Smooth muscle cell (in vitro differentiated cells): ENCODE data around the gene FRMD4A. TPM values are rescaled to one million over a fixed set of nuclear protein-coding genes. Genes with fewer than 3 reads are reported as not detected.

Experiments used
- DNase-seq: peaks from one replicate; lab custom pipeline; 2025; ENCODE audit not compliant: unreplicated experiment; lab: John Stamatoyannopoulos, UW
- H2AFZ ChIP-seq: fragments of 200-600 bp; sonication (generic); 2 replicates; pipeline ENCODE4 v1.6.0; 2016; ENCODE audit warnings: antibody characterized with exemption, low read depth, mild to moderate bottlenecking
- H3F3A ChIP-seq: fragments of 200-600 bp; sonication (generic); 2 replicates; pipeline ENCODE4 v1.6.0; 2017; ENCODE audit warnings: antibody characterized with exemption, low read depth
- H3K27ac ChIP-seq: fragments of 200-600 bp; sonication (generic); 2 replicates; pipeline ENCODE4 v1.5.1; 2016; ENCODE audit warnings: low read depth, mild to moderate bottlenecking
- H3K27me3 ChIP-seq: fragments of 200-600 bp; sonication (generic); 2 replicates; pipeline ENCODE4 v1.6.1; 2016; ENCODE audit warnings: low read depth, mild to moderate bottlenecking
- H3K36me3 ChIP-seq: fragments of 200-600 bp; sonication (generic); 2 replicates; pipeline ENCODE4 v1.5.1; 2016; ENCODE audit warnings: low read depth
- H3K4me1 ChIP-seq: fragments of 200-600 bp; sonication (generic); 2 replicates; pipeline ENCODE4 v1.5.1; 2016; ENCODE audit warnings: low read depth
- H3K4me2 ChIP-seq: fragments of 200-600 bp; sonication (generic); 2 replicates; pipeline ENCODE4 v1.6.0; 2016; ENCODE audit warnings: mild to moderate bottlenecking
- H3K4me3 ChIP-seq: fragments of 200-600 bp; sonication (generic); 2 replicates; pipeline ENCODE4 v1.5.1; 2016; ENCODE audit warnings: mild to moderate bottlenecking
- H3K79me2 ChIP-seq: fragments of 200-600 bp; sonication (generic); 2 replicates; pipeline ENCODE4 v1.6.0; 2016; ENCODE audit warnings: low read depth, mild to moderate bottlenecking
- H3K9ac ChIP-seq: fragments of 200-600 bp; sonication (generic); 2 replicates; pipeline ENCODE4 v1.6.0; 2016; ENCODE audit warnings: low read depth
- H3K9me3 ChIP-seq: fragments of 200-600 bp; sonication (generic); replicated peaks from 2 replicates; pipeline ENCODE4 v1.5.1; 2016; ENCODE audit warnings: low read depth
- H4K20me1 ChIP-seq: fragments of 200-600 bp; sonication (generic); 2 replicates; pipeline ENCODE4 v1.6.0; 2016; ENCODE audit warnings: low read depth
- WGBS: methylation state at CpG from one replicate; pipeline ENCODE4 v1.1.7; 2016; ENCODE audit warnings: low lambda C conversion rate; 5-methylcytosine and 5-hydroxymethylcytosine counted together
- polyA plus RNA-seq: library from polyadenylated mRNA; unstranded; fragments of >200 nt; fragmentation: Nextera tagmentation; extraction: Ambion mirVana; gene quantifications from 2 replicates; pipeline ENCODE4 v1.2.1, GENCODE V29; 2016
- total RNA-seq: library from RNA; depleted of rRNA; stranded (reverse); fragments of >200 nt; gene quantifications from 2 replicates; pipeline ENCODE4 v1.2.3, GENCODE V29; 2014
- TF ChIP-seq, protein P1 (sequence below): fragments of 200-600 bp; sonication (generic); IDR thresholded peaks from 2 replicates; pipeline ENCODE4 v1.5.1; 2017; ENCODE audit warnings: borderline replicate concordance, mild to moderate bottlenecking, antibody characterized with exemption; ENCODE audit not compliant: insufficient read depth, poor library complexity, severe bottlenecking

Gene FRMD4A
- total and polyA plus RNA-seq, 2 experiments from 2014 or later, result 3.0 to 5.4 TPM

DNA sequence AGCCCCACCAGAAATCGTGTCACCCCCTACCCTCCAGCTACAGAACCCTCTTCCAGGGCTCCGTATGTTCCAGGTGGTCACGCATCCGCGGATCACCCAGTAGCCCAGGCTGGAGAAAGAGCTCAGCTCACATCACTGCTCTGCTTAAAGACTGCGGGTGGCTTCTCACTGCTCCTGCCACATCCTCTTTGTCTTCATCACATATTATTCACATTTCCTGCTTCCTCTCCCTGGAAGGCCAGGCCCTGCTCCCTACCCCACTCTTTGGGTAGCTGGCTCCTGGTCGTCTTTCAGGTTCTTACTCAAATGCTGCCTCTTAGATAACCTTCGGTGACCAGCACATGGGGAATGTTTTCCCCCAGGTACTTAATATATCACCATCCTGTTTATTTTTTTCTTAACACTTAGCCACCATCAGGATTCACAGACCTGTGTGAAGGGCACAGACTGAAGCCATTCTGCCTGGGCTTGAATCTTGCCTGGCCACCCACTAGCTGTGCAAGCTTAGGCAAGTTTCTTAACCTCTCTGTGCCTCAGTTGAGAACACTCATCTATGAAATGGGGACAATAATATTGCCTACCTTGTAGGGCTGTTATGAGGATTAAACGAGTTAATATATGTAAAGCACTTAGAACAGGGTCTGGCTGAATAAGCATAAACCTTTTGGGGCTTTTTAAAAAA, 436.2 kb downstream of the FRMD4A start:
- no peak for DNase-seq
- H3K27ac ChIP-seq, result no peak overlapping the region
- H3K4me3 ChIP-seq, result no peak overlapping the region
- no peak overlapping the region for H2AFZ ChIP-seq
- no peaks in the 10 kb centered on the region for H4K20me1 ChIP-seq
- peaks cover 76% of the 10 kb centered on the region for H3K27me3 ChIP-seq
- TF ChIP-seq, protein P1, sequence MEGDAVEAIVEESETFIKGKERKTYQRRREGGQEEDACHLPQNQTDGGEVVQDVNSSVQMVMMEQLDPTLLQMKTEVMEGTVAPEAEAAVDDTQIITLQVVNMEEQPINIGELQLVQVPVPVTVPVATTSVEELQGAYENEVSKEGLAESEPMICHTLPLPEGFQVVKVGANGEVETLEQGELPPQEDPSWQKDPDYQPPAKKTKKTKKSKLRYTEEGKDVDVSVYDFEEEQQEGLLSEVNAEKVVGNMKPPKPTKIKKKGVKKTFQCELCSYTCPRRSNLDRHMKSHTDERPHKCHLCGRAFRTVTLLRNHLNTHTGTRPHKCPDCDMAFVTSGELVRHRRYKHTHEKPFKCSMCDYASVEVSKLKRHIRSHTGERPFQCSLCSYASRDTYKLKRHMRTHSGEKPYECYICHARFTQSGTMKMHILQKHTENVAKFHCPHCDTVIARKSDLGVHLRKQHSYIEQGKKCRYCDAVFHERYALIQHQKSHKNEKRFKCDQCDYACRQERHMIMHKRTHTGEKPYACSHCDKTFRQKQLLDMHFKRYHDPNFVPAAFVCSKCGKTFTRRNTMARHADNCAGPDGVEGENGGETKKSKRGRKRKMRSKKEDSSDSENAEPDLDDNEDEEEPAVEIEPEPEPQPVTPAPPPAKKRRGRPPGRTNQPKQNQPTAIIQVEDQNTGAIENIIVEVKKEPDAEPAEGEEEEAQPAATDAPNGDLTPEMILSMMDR, result no peak
- H3K36me3 ChIP-seq, result no peaks in the 10 kb centered on the region
- no peaks in the 10 kb centered on the region for H3K79me2 ChIP-seq
- no peaks in the 10 kb centered on the region for H3K9me3 ChIP-seq
- no peak overlapping the region for H3K4me2 ChIP-seq
- no peak overlapping the region for H3K9ac ChIP-seq
- H3F3A ChIP-seq, result no peaks in the 10 kb centered on the region
- 39% methylated on average over 9 of the region's 9 CpGs for WGBS
- peaks cover 2% of the 10 kb centered on the region for H3K4me1 ChIP-seq

DNA sequence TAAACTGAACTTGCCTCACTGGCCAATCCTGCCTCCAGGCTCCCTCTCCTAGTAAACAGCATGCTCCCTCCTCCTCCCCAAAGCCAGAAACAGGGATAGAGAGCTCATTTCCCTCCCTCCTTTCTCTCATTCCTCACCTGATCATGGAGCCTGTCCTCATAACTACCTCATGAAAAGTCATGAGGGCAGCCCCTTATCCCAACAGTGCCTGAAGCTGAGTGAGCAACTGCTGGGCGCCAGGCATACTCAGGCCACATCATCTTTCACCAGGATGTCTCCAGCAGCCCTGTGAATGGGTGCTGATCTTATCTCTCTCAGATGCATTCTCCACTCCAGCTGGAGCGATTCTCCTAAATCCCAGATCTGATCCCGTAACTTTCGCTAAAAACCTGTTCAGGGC, 436.8 kb downstream of the FRMD4A start:
- no peak for DNase-seq
- Histone ChIP-seq H3F3A (no peaks in the 10 kb centered on the region), H3K27me3 (peaks cover 76% of the 10 kb centered on the region), H2AFZ (no peak overlapping the region), H3K79me2 (no peaks in the 10 kb centered on the region), H3K9ac (no peak overlapping the region), H4K20me1 (no peaks in the 10 kb centered on the region), H3K4me3 (no peak overlapping the region), H3K4me1 (peaks cover 6% of the 10 kb centered on the region), H3K9me3 (no peaks in the 10 kb centered on the region), H3K27ac (no peak overlapping the region), H3K4me2 (no peak overlapping the region), H3K36me3 (no peaks in the 10 kb centered on the region)
- 30% methylated on average over 4 of the region's 4 CpGs for WGBS
- TF ChIP-seq, protein P1, result no peak

DNA sequence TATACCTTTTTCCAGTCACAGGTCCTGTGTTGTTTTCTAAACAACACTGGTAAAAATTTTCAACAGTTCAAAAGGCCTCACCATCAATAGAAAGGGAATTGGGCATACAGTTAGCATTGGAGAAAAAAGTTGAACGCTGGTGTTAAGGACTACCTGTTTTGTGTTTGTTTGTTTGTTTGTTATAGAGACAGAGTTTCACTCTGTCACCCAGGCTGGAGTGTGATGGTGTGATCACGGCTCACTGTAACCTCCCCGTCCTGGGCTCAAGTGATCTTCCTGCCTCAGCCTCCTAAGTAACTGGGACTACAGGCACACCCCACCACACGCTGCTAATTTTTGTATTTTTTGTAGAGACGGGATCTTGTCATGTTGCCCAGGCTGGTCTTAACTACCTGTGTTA, 437.9 kb downstream of the FRMD4A start:
- Histone ChIP-seq H3K36me3 (no peaks in the 10 kb centered on the region), H4K20me1 (peaks cover 4% of the 10 kb centered on the region), H3K27me3 (peaks cover 79% of the 10 kb centered on the region), H3K4me2 (no peak overlapping the region), H3K79me2 (no peaks in the 10 kb centered on the region), H2AFZ (no peak overlapping the region), H3K4me3 (no peak overlapping the region), H3K27ac (no peak overlapping the region), H3K4me1 (peaks cover 6% of the 10 kb centered on the region), H3K9ac (no peak overlapping the region), H3K9me3 (no peaks in the 10 kb centered on the region), H3F3A (no peaks in the 10 kb centered on the region)
- DNase-seq, result no peak
- 89% methylated on average over 5 of the region's 5 CpGs for WGBS
- TF ChIP-seq, protein P1, result no peak

DNA sequence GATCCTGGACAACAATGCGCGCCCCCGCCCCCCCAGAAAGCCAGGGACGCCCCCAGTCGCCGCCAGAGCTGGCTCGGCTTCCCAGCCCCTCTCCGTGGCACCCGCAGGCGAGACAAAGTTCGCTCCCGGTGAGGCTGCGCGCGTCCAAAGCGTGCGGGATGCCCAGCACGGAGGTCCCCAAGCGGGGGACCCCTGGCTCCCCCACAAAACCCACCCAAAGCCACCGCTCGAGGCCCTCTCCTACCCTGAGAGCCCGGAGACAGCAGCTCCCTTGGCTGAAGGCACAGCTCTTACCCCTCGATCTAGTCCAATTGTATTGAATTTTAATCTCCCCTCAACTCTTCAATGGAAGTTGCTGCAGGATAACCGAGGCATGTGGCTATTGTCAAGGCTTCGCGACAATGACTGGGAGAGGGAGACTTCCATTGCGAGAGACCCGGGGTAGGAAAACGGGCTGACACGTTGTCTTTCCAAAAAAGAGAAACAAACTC, 438.7 kb downstream of the FRMD4A start:
- Histone ChIP-seq H2AFZ (no peak overlapping the region), H3K4me2 (peak overlapping the region; percentile 83), H3F3A (no peaks in the 10 kb centered on the region), H3K79me2 (no peaks in the 10 kb centered on the region), H3K4me3 (peak overlapping the region; percentile 38), H3K36me3 (no peaks in the 10 kb centered on the region), H3K9me3 (no peaks in the 10 kb centered on the region), H3K4me1 (peaks cover 6% of the 10 kb centered on the region), H3K9ac (no peak overlapping the region), H4K20me1 (peaks cover 4% of the 10 kb centered on the region), H3K27me3 (peaks cover 83% of the 10 kb centered on the region), H3K27ac (no peak overlapping the region)
- TF ChIP-seq, protein P1, result no peak
- no peak for DNase-seq
- 10% methylated on average over 23 of the region's 30 CpGs for WGBS
